Kidney (tissue), 14 donors: Measurements from ENCODE around the gene MRPL14. TPM values are rescaled to one million over a fixed set of nuclear protein-coding genes. Genes with fewer than 3 reads are reported as not detected.

Experiments used
- DNase-seq, 5 donors: peaks; one replicate each; pipeline ENCODE4 v3.0.0-alpha.2; 2013 to 2020
- FAIRE-seq: peaks from 2 replicates; lab custom pipeline; 2012; peaks lifted over from hg19 to GRCh38; lab: Jason Lieb, UNC
- H3K27ac ChIP-seq, 2 donors: one replicate each; pipeline ENCODE4 v1.7.0; 2013; ENCODE audit warnings: low read depth in 2 of 2, low read length in 2 of 2, inconsistent platforms in 1 of 2
- H3K27me3 ChIP-seq: one replicate; pipeline ENCODE4 v1.7.1; 2013; ENCODE audit warnings: low read length, inconsistent platforms; ENCODE audit not compliant: control insufficient read depth, insufficient read depth
- H3K36me3 ChIP-seq, 3 donors: one replicate each; pipeline versions ENCODE4 v1.7.0 to v1.7.1; 2013; ENCODE audit warnings: low read length in 3 of 3, control low read depth in 1 of 3, inconsistent platforms in 1 of 3; ENCODE audit not compliant: insufficient read depth in 3 of 3, control insufficient read depth in 2 of 3
- H3K4me1 ChIP-seq, 3 donors: one replicate each; pipeline versions ENCODE4 v1.7.0 to v1.7.1; 2013; ENCODE audit warnings: low read length in 3 of 3, inconsistent platforms in 1 of 3, low read depth in 1 of 3; ENCODE audit not compliant: control insufficient read depth in 2 of 3, insufficient read depth in 2 of 3
- H3K4me3 ChIP-seq, 3 donors: one replicate each; pipeline versions ENCODE4 v1.7.0 to v1.8.1; 2013; ENCODE audit warnings: low read length in 3 of 3, control low read depth in 1 of 3, inconsistent platforms in 1 of 3
- H3K9ac ChIP-seq, 3 donors: one replicate each; pipeline versions ENCODE4 v1.7.0 to v1.7.1; 2013; ENCODE audit warnings: low read length in 3 of 3, control low read depth in 1 of 3, inconsistent platforms in 1 of 3
- H3K9me3 ChIP-seq, 3 donors: one replicate each; pipeline versions ENCODE4 v1.7.0 to v1.7.1; 2013; ENCODE audit warnings: low read length in 3 of 3, control low read depth in 1 of 3, inconsistent platforms in 1 of 3; ENCODE audit not compliant: control insufficient read depth in 2 of 3, insufficient read depth in 1 of 3
- intact Hi-C: fragments of 100-400 bp; cut with DNase I; formaldehyde crosslinking; loops from one replicate; pipeline ENCODE4 v1.11.1; 2022
- polyA plus RNA-seq: library from polyadenylated mRNA; stranded (reverse); fragments of 350-450 nt; fragmentation: Illumina TruSeq; extraction: RNeasy Lipid Tissue Mini Kit (QIAGEN cat#74804); gene quantifications from one replicate; pipeline ENCODE4 v1.2.3, GENCODE V29; 2014; ENCODE audit warnings: low read depth, low replicate concordance; ENCODE audit not compliant: insufficient read depth
- total RNA-seq: library from RNA; stranded (reverse); fragmentation: NEBNext Ultra II Directional; extraction: Animal tissue kit (Norgen Biotek cat#: 25700); gene quantifications from one replicate; pipeline ENCODE4 v1.2.1, GENCODE V29; 2021
- TF ChIP-seq, protein P1 (sequence below): IDR thresholded peaks from 3 replicates; pipeline ENCODE4 v1.5.1; 2012; ENCODE audit warnings: mild to moderate bottlenecking, moderate library complexity, borderline replicate concordance; ENCODE audit not compliant: insufficient read depth; ENCODE audit errors: extremely low read depth
- donor health status: control.
- donor health status: control.
- donor health status: control.
- donor health status: control.
- donor health status: control.
- donor health status: DM: yes; HTN: yes; CAD: no.
- donor health status: Normal renal cell carcinoma (clear cell type).

The MRPL14 gene
- total and polyA plus RNA-seq, 2 donors from 2014 or later = 27.9 to 71.5 TPM

DNA sequence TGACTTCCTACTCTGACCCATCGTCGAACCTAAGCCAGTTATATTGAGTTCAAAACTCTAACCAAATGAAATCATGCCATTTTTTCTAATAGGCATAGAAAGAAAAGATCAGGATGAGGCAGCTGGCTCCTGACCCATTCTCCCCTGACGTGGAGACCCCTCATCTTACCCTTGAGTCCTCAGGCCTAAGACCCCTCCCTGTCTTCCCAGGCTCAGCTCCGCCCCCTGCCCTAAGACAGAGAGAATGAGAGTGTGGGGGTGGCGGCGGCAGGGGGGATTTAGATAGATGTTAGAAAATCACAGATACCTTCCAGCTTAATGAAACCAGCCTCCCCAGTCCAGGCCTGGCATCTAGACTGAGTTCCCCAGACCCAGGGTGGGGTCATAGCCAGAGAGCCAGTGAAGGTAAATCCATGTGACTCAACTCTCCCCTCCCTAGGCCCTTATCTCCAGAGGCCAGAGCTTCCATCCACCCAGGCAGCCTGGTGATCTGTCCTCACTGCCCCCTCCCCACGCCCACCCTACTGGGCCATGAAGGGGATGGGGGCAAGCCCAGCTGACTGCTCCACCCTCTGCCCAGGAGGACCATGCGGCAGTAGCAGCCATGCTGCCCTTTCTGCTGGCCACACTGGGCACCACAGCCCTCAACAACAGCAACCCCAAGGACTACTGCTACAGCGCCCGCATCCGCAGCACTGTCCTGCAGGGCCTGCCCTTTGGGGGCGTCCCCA is 6.9 kb upstream of the MRPL14 start:
- H3K9ac ChIP-seq = no peak overlapping the region
- no peak for FAIRE-seq
- H3K4me1 ChIP-seq = no peaks in the 10 kb centered on the region

DNA sequence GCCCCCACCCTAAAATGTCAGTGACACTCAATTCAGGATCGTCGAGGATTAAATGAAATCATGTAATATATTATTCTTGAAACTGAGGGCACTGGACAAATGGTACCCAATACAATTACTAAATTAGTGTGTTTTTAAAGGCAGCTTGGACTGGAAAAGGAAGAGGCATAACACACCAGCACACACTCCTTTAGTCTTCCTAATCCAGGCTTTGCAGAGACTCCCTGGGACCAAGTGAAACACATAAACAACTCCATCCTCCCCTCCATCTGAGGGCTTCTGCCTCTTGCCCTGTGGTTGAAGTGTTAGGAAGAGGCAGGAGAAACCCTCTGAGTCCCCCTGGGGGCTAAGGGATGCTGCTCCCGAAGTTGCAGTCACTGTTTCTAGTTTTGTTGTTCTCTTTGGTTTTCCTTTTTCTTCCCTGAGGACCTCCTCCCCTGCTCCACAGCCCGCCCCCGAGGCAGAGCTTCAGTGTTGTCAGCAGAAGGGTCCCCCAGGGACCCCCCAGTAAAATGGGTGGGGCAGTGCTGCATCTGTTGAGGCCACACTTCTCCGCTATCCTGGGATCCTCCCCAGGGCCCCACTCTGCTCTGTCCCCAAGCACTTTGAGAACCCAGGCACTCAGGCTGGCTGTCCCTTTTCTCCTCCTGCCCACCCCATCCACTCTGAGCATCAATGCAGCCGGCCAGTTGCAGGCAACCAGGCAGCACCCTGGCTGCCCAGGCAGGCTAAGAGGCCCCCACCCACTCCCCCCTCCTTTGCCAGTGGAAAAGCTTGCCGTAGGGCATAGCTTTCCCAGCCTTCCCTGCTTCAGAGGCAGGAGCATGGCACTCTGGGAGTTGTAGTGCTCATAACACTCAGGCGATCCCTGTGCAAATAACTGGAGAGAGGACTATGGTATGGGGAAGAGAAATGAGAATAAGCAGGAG is 6.0 kb upstream of the MRPL14 start:
- Histone ChIP-seq H3K27ac (no peak overlapping the region), H3K27me3 (no peaks in the 10 kb centered on the region), H3K9ac (no peak overlapping the region), H3K9me3 (no peaks in the 10 kb centered on the region), H3K36me3 (peaks cover 0 to 8% (median 3%) of the 10 kb centered on the region in 3 donors), H3K4me1 (peaks cover 0 to 5% (median 0%) of the 10 kb centered on the region in 3 donors), H3K4me3 (no peak overlapping the region)
- DNase-seq = peak in 4 of 5 donors; percentile 69 to 81 (median 74)
- intact Hi-C loops = no loop called here
- FAIRE-seq = no peak
- TF ChIP-seq, protein P1, sequence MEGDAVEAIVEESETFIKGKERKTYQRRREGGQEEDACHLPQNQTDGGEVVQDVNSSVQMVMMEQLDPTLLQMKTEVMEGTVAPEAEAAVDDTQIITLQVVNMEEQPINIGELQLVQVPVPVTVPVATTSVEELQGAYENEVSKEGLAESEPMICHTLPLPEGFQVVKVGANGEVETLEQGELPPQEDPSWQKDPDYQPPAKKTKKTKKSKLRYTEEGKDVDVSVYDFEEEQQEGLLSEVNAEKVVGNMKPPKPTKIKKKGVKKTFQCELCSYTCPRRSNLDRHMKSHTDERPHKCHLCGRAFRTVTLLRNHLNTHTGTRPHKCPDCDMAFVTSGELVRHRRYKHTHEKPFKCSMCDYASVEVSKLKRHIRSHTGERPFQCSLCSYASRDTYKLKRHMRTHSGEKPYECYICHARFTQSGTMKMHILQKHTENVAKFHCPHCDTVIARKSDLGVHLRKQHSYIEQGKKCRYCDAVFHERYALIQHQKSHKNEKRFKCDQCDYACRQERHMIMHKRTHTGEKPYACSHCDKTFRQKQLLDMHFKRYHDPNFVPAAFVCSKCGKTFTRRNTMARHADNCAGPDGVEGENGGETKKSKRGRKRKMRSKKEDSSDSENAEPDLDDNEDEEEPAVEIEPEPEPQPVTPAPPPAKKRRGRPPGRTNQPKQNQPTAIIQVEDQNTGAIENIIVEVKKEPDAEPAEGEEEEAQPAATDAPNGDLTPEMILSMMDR = no peak

More for the DNA sequence above, 6.9 kb upstream of the MRPL14 start:
- TF ChIP-seq, protein P1 = no peak
- Histone ChIP-seq H3K4me3 (no peak overlapping the region), H3K27ac (no peak overlapping the region), H3K27me3 (no peaks in the 10 kb centered on the region), H3K9me3 (no peaks in the 10 kb centered on the region), H3K36me3 (peaks cover 0 to 8% (median 3%) of the 10 kb centered on the region in 3 donors)
- DNase-seq = no peak
- intact Hi-C loops = no loop called here

DNA sequence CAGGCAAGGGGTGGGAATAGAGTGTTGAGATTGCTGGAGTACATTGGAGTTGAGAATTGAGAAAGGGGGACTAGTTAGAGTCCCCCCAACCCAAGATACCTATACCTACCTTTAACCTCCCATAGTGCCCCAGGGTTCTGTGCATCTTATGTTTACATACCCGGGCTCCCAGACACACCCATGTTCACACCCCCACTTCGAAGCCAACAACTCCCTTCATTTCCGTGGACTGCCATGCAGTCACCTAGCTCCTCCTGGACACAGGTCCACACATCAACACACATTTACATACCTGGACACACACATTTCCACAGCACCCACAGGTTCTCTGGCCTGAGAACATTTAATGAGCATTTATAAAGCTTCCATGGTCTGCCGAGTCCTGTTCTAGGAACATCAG is 5.2 kb upstream of the MRPL14 start:
- intact Hi-C loops = no loop called here
- Histone ChIP-seq H3K4me1 (peaks cover 0 to 6% (median 0%) of the 10 kb centered on the region in 3 donors), H3K4me3 (no peak overlapping the region), H3K36me3 (peaks cover 0 to 8% (median 3%) of the 10 kb centered on the region in 3 donors), H3K9me3 (no peaks in the 10 kb centered on the region), H3K27me3 (no peaks in the 10 kb centered on the region), H3K27ac (no peak overlapping the region), H3K9ac (no peak overlapping the region)
- TF ChIP-seq, protein P1 = no peak
- FAIRE-seq = no peak
- DNase-seq = no peak
